HG03354 (cell line): ENCODE data around the gene EMX2.

Source experiments
- ATAC-seq: cut with Tn5 transposase; IDR thresholded peaks from one replicate; pipeline ENCODE4 v1.9.1; 2021; ENCODE audit warnings: mild to moderate bottlenecking; ENCODE audit not compliant: unreplicated experiment, poor library complexity, severe bottlenecking

Gene EMX2

GRCh38 chr10:117543225-117544003 lies 868 bp downstream of the EMX2 start:
- ATAC-seq: no peak

- ATAC-seq: no peak
Measured at GRCh38 chr10:117544004-117544701, 1.6 kb downstream of the EMX2 start.

- ATAC-seq: no peak
Measured at GRCh38 chr10:117544711-117545140, 2.2 kb downstream of the EMX2 start.

- ATAC-seq: no peak
Measured at GRCh38 chr10:117545141-117546019, 2.8 kb downstream of the EMX2 start.

- ATAC-seq: no peak
Measured at GRCh38 chr10:117546020-117546580, 3.6 kb downstream of the EMX2 start.

GRCh38 chr10:117546581-117547015 lies 4.1 kb downstream of the EMX2 start:
- no peak for ATAC-seq

GRCh38 chr10:117547016-117547715 lies 4.6 kb downstream of the EMX2 start:
- no peak for ATAC-seq

- no peak for ATAC-seq
Measured at GRCh38 chr10:117547716-117548668, 5.4 kb downstream of the EMX2 start.

- ATAC-seq: no peak
Measured at GRCh38 chr10:117549100-117549585, 6.6 kb downstream of the EMX2 start.

- ATAC-seq: no peak
Measured at GRCh38 chr10:117550076-117550475, 7.5 kb downstream of the EMX2 start.

- ATAC-seq: no peak
Measured at GRCh38 chr10:117550599-117551329, 8.2 kb downstream of the EMX2 start.

GRCh38 chr10:117551330-117552155 lies 9.0 kb downstream of the EMX2 start:
- ATAC-seq: no peak

- ATAC-seq: no peak
Measured at GRCh38 chr10:117552156-117552631, 9.6 kb downstream of the EMX2 start.

- no peak for ATAC-seq
Measured at GRCh38 chr10:117552701-117553141, 10.2 kb downstream of the EMX2 start.

GRCh38 chr10:117553142-117553814 lies 10.7 kb downstream of the EMX2 start:
- ATAC-seq: no peak

- no peak for ATAC-seq
Measured at GRCh38 chr10:117553815-117554172, 11.2 kb downstream of the EMX2 start.
